ENCODE measurements around the gene TNS2. TPM values are rescaled to one million over a fixed set of nuclear protein-coding genes. Genes with fewer than 3 reads are reported as not detected.

TNS2 gene
- total RNA-seq, 1 donor from 2014 or later, result 99.3 TPM

GRCh38 chr12:53053218-53054111, 3.6 kb downstream of the TNS2 start:
- intact Hi-C loops (cut with DNase I), result no loop called here
- peak; percentile 81 for DNase-seq (ENCODE audit: low spot score)

- intact Hi-C loops (cut with DNase I), result no loop called here
- peak; percentile 98 for DNase-seq (ENCODE audit: low spot score)
Measured at GRCh38 chr12:53054112-53054878, 4.4 kb downstream of the TNS2 start.

GRCh38 chr12:53055471-53056266, 5.8 kb downstream of the TNS2 start:
- intact Hi-C loops (cut with DNase I), result no loop called here
- DNase-seq (ENCODE audit: low spot score), result peak; percentile 72

GRCh38 chr12:53056296-53056695, 6.4 kb downstream of the TNS2 start:
- DNase-seq (ENCODE audit: low spot score), result no peak
- intact Hi-C loops (cut with DNase I), result no loop called here

GRCh38 chr12:53056901-53057300, 7.0 kb downstream of the TNS2 start:
- DNase-seq (ENCODE audit: low spot score), result peak; percentile 27
- intact Hi-C loops (cut with DNase I), result no loop called here

- intact Hi-C loops (cut with DNase I), result no loop called here
- peak; percentile 70 for DNase-seq (ENCODE audit: low spot score)
Measured at GRCh38 chr12:53057816-53058500, 8.1 kb downstream of the TNS2 start.

GRCh38 chr12:53058674-53059433, 9.0 kb downstream of the TNS2 start:
- intact Hi-C loops (cut with DNase I), result no loop called here
- no peak for DNase-seq (ENCODE audit: low spot score)

- peak; percentile 71 for DNase-seq (ENCODE audit: low spot score)
- intact Hi-C loops (cut with DNase I), result no loop called here
Measured at GRCh38 chr12:53059434-53060063, 9.7 kb downstream of the TNS2 start.

GRCh38 chr12:53060064-53060720, 10.3 kb downstream of the TNS2 start:
- intact Hi-C loops (cut with DNase I), result no loop called here

GRCh38 chr12:53060721-53061276, 10.9 kb downstream of the TNS2 start:
- intact Hi-C loops (cut with DNase I), result no loop called here
- DNase-seq (ENCODE audit: low spot score), result peak; percentile 73

More at GRCh38 chr12:53060064-53060720, 10.3 kb downstream of the TNS2 start:
- no peak for DNase-seq (ENCODE audit: low spot score)

GRCh38 chr12:53061404-53062010, 11.6 kb downstream of the TNS2 start:
- intact Hi-C loops (cut with DNase I), result no loop called here

GRCh38 chr12:53062011-53062961, 12.4 kb downstream of the TNS2 start:
- DNase-seq (ENCODE audit: low spot score), result peak; percentile 70
- intact Hi-C loops (cut with DNase I), result no loop called here

More at GRCh38 chr12:53061404-53062010, 11.6 kb downstream of the TNS2 start:
- DNase-seq (ENCODE audit: low spot score), result peak; percentile 59

GRCh38 chr12:53062977-53063707, 13.3 kb downstream of the TNS2 start:
- peak; percentile 43 for DNase-seq (ENCODE audit: low spot score)
- intact Hi-C loops (cut with DNase I), result no loop called here

- intact Hi-C loops (cut with DNase I), result no loop called here
Measured at GRCh38 chr12:53063708-53064612, 14.1 kb downstream of the TNS2 start.

More at GRCh38 chr12:53063708-53064612, 14.1 kb downstream of the TNS2 start:
- peak; percentile 75 for DNase-seq (ENCODE audit: low spot score)

All from cardiac septum (tissue), 1 donor.